KMS-11 (cell line): Measurements from ENCODE around the gene MAGI2.

Source experiments
- H2AFZ ChIP-seq: fragments of 200-600 bp; sonication (generic); 2 replicates; pipeline ENCODE4 v1.6.1; 2016; ENCODE audit warnings: antibody characterized with exemption, mixed run types, low read depth
- H3K27ac ChIP-seq: fragments of 200-600 bp; sonication (generic); 2 replicates; pipeline ENCODE4 v1.6.1; 2016; ENCODE audit warnings: mild to moderate bottlenecking, mixed run types
- H3K27me3 ChIP-seq: fragments of 200-600 bp; sonication (generic); 2 replicates; pipeline ENCODE4 v1.6.1; 2017; ENCODE audit warnings: mild to moderate bottlenecking, low read depth, mixed run types, moderate library complexity; ENCODE audit not compliant: insufficient read depth
- H3K36me3 ChIP-seq: fragments of 200-600 bp; sonication (generic); 2 replicates; pipeline ENCODE4 v1.6.1; 2017; ENCODE audit warnings: mild to moderate bottlenecking, mixed run types; ENCODE audit not compliant: insufficient read depth
- H3K4me1 ChIP-seq: fragments of 200-600 bp; sonication (generic); 2 replicates; pipeline ENCODE4 v1.6.1; 2016; ENCODE audit warnings: mild to moderate bottlenecking, low read depth, mixed run types; ENCODE audit not compliant: poor library complexity, severe bottlenecking
- H3K4me2 ChIP-seq: fragments of 200-600 bp; sonication (generic); 2 replicates; pipeline ENCODE4 v1.7.0; 2016; ENCODE audit warnings: mild to moderate bottlenecking, mixed run types
- H3K4me3 ChIP-seq: fragments of 200-600 bp; sonication (generic); IDR thresholded peaks from 2 replicates; pipeline ENCODE4 v1.6.1; 2017; ENCODE audit warnings: low read depth, low read length, mixed read lengths; ENCODE audit not compliant: insufficient read depth
- H3K79me2 ChIP-seq: fragments of 200-600 bp; sonication (generic); 2 replicates; pipeline ENCODE4 v1.6.1; 2016; ENCODE audit warnings: low read depth, mixed run types; ENCODE audit not compliant: insufficient read depth
- H3K9ac ChIP-seq: fragments of 200-600 bp; sonication (generic); 2 replicates; pipeline ENCODE4 v1.6.1; 2016; ENCODE audit warnings: mild to moderate bottlenecking, mixed run types
- H4K20me1 ChIP-seq: fragments of 200-600 bp; sonication (generic); 2 replicates; pipeline ENCODE4 v1.6.1; 2016; ENCODE audit warnings: mild to moderate bottlenecking, mixed run types; ENCODE audit not compliant: insufficient read depth
- CTCF ChIP-seq: fragments of 200-600 bp; sonication (generic); conservative IDR thresholded peaks from 2 replicates; pipeline ENCODE4 v1.6.1; 2017; ENCODE audit warnings: low read depth, mild to moderate bottlenecking, antibody characterized with exemption, low read length, moderate library complexity, mixed read lengths

MAGI2 gene

DNA sequence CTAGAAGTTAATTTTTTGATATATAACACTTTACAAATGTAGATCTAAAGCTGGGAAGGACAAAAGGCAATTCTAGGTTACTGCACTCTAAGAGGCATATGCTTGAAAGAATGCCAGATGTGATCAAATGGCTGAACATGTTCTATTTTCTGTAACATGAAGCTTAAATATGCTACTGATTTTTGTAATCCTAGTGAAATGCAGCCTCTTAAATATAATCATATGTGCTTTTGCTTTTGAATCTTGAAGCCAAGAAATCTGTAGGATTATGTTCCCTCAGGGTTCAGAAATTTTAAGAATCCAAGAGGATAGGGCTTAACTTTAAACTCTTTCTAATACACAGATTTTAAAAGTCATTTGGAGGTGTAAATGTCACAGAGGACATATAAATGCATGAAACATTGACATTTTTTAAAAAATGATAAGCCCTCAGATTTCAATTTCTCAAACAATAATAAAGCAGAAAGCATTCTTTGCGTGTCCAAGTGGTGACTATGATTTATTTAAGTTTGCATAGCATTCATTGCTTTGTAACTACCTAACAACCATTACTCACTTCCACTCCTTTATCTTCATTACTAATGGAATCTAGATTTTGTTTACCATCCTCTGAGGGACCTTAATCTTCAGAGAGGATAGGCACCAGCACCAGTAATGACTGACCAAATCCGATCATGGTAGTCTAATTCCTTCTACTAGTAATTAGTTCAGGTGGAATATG lies 170.4 kb downstream of the MAGI2 start:
- Histone ChIP-seq H3K4me1 (no peaks in the 10 kb centered on the region), H3K27ac (no peak overlapping the region), H3K27me3 (no peaks in the 10 kb centered on the region), H3K4me3 (no peak overlapping the region), H3K4me2 (no peak overlapping the region), H3K9ac (no peak overlapping the region), H2AFZ (no peak overlapping the region), H3K79me2 (no peaks in the 10 kb centered on the region), H3K36me3 (no peaks in the 10 kb centered on the region), H4K20me1 (no peaks in the 10 kb centered on the region)
- TF ChIP-seq CTCF, result no peak

DNA sequence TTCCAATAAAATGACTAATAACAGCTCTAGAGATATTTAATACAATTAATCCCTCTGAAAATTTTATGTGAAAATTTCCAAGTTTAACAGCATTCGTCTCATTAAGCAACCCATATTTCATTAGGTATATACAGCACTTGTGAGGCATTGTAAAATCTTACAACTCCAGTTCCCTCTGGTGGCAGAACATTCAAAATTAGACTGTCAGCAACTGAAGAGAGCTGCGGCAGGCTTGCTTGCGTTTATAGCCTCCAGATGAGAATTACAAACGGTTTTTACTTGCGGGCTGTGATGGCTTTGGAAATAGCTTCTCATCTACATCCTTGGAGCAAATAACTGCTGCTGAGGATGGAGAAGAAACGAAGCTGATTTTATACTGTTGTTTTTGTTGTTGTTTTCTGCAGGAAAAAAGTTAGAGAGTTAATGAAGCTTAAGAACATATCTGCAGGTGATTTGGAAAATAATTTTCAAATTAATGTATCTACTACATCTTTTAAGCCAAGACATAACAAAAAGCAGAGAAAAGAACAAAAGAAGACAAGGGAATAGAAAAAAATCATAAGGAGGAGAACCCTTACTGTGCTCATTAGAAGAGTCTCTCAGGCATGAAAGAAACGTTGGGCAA lies 171.3 kb downstream of the MAGI2 start:
- no peak overlapping the region for H3K4me2 ChIP-seq
- H2AFZ ChIP-seq, result no peak overlapping the region

DNA sequence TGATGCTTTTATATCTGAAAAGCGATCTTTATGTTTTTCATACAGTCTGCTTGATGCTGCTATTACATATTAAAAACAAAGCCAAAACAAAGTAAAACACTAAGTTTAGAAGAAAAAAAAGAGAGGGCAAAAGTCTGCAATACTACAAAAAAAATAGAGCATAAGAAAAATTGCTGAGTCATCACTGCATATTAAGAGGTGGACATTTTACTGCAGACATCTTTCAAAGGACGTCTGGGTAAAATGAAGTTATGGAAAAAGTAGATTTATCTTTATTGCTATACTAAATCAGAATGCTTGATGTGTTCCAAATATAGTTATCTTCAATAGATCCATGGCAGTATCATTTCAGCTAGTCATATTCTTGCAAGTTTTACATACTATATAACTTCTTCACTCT lies 172.0 kb downstream of the MAGI2 start:
- TF ChIP-seq CTCF, result no peak
- H2AFZ ChIP-seq, result no peak overlapping the region
- H4K20me1 ChIP-seq, result no peaks in the 10 kb centered on the region
- no peak overlapping the region for H3K4me2 ChIP-seq
- no peaks in the 10 kb centered on the region for H3K27me3 ChIP-seq
- no peak overlapping the region for H3K27ac ChIP-seq
- no peaks in the 10 kb centered on the region for H3K4me1 ChIP-seq
- H3K4me3 ChIP-seq, result no peak overlapping the region
- no peaks in the 10 kb centered on the region for H3K36me3 ChIP-seq
- no peaks in the 10 kb centered on the region for H3K79me2 ChIP-seq
- no peak overlapping the region for H3K9ac ChIP-seq

More for the DNA sequence above, 171.3 kb downstream of the MAGI2 start:
- Histone ChIP-seq H3K4me1 (no peaks in the 10 kb centered on the region), H3K27me3 (no peaks in the 10 kb centered on the region), H4K20me1 (no peaks in the 10 kb centered on the region), H3K79me2 (no peaks in the 10 kb centered on the region), H3K36me3 (no peaks in the 10 kb centered on the region), H3K27ac (no peak overlapping the region), H3K9ac (no peak overlapping the region), H3K4me3 (no peak overlapping the region)
- TF ChIP-seq CTCF, result no peak

GRCh38 chr7:79272938-79273337 lies 180.5 kb downstream of the MAGI2 start:
- H3K36me3 ChIP-seq, result no peaks in the 10 kb centered on the region
- H3K79me2 ChIP-seq, result no peaks in the 10 kb centered on the region
- H3K27ac ChIP-seq, result no peak overlapping the region
- no peak overlapping the region for H2AFZ ChIP-seq
- TF ChIP-seq CTCF, result no peak
- H3K9ac ChIP-seq, result no peak overlapping the region
- H3K27me3 ChIP-seq, result no peaks in the 10 kb centered on the region
- no peak overlapping the region for H3K4me3 ChIP-seq
- H4K20me1 ChIP-seq, result no peaks in the 10 kb centered on the region
- H3K4me1 ChIP-seq, result no peaks in the 10 kb centered on the region
- no peak overlapping the region for H3K4me2 ChIP-seq
